ENCODE data around the gene OTUD4.

The OTUD4 gene

DNA sequence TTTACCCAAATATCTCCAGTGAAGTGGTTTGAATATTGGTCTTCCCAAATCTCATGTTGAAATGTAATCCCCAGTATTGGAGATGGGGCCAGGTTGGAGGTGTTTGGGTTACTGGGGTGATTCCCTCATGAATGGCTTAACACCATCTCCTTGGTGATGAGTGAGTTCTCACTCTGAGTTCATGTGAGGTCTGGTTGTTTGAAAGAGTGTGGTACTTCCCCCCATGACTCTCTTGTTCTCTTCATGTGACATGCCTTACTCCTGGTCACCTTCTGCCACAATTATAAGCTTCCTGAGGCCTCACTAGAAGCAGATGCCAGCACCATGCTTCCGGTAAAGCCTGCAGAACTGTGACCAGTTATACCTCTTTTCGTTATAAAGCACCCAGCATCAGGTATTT, 32.9 kb upstream of the OTUD4 start:
- H3K4me3 ChIP-seq (replicated peaks in 1 of 2; ENCODE audit: low read depth in 2 of 2, low read length in 2 of 2), result no peak overlapping the region
- TF ChIP-seq, protein P1, sequence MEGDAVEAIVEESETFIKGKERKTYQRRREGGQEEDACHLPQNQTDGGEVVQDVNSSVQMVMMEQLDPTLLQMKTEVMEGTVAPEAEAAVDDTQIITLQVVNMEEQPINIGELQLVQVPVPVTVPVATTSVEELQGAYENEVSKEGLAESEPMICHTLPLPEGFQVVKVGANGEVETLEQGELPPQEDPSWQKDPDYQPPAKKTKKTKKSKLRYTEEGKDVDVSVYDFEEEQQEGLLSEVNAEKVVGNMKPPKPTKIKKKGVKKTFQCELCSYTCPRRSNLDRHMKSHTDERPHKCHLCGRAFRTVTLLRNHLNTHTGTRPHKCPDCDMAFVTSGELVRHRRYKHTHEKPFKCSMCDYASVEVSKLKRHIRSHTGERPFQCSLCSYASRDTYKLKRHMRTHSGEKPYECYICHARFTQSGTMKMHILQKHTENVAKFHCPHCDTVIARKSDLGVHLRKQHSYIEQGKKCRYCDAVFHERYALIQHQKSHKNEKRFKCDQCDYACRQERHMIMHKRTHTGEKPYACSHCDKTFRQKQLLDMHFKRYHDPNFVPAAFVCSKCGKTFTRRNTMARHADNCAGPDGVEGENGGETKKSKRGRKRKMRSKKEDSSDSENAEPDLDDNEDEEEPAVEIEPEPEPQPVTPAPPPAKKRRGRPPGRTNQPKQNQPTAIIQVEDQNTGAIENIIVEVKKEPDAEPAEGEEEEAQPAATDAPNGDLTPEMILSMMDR (IDR thresholded peaks at IDR 0.05; ENCODE audit: low read depth, low read length), result no peak
- DNase-seq (ENCODE audit: low read depth in 2 of 2), result no peak

DNA sequence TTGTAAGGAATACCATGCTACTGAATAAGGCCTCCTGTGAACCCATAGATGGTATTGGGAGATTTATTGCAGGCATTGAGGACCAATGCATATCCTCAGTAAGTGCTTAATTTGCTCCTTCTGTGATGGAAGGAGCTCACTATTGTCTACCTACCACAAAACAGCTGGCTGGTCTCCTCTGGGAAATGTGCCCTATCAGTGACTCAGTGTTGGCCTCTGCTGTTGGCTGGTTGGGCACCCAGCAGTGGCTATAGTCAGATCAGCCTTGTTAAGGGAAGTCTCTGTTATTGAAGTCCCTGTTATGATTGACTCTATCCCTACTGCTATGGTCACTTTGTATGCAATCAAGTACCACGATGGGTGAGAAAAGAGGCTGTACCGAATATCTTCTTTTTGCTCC, 27.5 kb upstream of the OTUD4 start:
- TF ChIP-seq, protein P1 (IDR thresholded peaks at IDR 0.05; ENCODE audit: low read depth, low read length), result no peak
- DNase-seq (ENCODE audit: low read depth in 2 of 2), result no peak
- H3K4me3 ChIP-seq (replicated peaks in 1 of 2; ENCODE audit: low read depth in 2 of 2, low read length in 2 of 2), result no peak overlapping the region

DNA sequence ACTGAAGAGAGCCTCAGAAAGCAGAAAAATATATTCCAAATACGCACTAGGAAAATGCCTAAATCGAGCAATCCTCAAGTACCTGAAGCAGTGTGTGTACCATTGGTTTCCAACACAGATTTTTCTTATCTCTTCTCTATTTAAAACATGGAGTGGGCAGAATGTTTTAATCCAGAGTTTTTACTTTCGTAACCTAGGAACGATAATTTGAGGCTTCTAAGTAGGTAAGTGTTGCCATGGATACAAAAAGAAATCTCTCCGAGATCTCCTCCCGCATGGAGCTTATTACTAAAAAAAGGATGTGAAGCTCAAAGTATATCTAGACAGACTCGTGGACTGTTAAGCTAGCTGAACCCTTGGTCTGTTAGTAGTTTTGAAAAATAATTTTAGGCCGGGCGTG, 23.0 kb upstream of the OTUD4 start:
- DNase-seq (ENCODE audit: low read depth in 2 of 2), result no peak
- no peak overlapping the region for H3K4me3 ChIP-seq (replicated peaks in 1 of 2; ENCODE audit: low read depth in 2 of 2, low read length in 2 of 2)
- TF ChIP-seq, protein P1 (IDR thresholded peaks at IDR 0.05; ENCODE audit: low read depth, low read length), result no peak

DNA sequence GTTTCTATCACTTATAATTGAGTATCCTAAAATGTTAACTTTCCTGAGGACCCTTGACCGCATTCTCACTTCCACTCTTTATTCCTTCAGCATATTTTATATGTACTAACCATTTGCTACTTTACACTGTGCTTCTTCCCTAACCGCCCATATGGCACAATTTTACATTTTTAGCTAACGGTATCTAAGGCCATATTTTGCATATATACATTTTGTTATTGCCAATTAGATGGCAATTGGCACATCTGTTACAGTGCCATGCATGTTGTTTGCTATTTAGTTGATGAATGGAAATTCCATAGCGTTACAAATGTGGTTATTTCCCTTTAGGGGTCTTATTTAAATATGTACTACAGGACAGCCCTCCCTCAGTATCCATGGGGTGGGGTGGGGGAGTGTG, 20.0 kb upstream of the OTUD4 start:
- TF ChIP-seq, protein P1 (IDR thresholded peaks at IDR 0.05; ENCODE audit: low read depth, low read length), result no peak
- no peak overlapping the region for H3K4me3 ChIP-seq (replicated peaks in 1 of 2; ENCODE audit: low read depth in 2 of 2, low read length in 2 of 2)

DNA sequence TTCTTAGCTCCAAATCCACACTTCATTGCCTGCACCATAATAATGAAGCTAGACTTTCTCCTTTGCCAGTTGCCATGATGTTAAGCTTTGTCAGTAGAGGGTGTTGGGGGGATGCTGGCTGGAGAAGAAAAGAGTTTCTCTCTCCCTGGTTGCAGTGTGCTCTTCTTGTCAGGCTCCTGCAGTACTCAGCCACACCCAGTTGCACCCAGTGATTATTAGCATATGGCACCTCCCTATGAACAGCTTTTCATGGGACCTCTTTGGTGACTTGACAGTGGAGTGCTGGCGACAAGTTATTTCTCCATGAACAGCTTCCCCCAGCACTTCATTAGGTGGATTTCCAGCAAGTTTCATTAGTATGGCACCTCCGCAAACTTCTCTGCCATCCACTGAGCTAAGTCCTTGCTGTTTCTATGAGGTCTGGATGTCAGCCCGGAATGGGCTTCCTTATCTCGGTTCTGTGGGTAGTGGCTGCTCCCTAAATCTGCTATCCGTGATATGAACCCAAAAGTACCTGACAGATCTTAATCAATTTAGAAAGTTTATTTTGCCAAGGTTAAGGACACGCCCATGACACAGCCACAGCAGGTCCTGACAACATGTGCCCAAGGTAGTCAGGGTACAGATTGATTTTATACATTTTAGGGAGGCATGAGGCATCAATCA, 18.8 kb upstream of the OTUD4 start:
- TF ChIP-seq, protein P1 (IDR thresholded peaks at IDR 0.05; ENCODE audit: low read depth, low read length), result no peak
- H3K4me3 ChIP-seq (replicated peaks in 1 of 2; ENCODE audit: low read depth in 2 of 2, low read length in 2 of 2), result no peak overlapping the region
- no peak for DNase-seq (ENCODE audit: low read depth in 2 of 2)

More for the DNA sequence above, 20.0 kb upstream of the OTUD4 start:
- no peak for DNase-seq (ENCODE audit: low read depth in 2 of 2)

DNA sequence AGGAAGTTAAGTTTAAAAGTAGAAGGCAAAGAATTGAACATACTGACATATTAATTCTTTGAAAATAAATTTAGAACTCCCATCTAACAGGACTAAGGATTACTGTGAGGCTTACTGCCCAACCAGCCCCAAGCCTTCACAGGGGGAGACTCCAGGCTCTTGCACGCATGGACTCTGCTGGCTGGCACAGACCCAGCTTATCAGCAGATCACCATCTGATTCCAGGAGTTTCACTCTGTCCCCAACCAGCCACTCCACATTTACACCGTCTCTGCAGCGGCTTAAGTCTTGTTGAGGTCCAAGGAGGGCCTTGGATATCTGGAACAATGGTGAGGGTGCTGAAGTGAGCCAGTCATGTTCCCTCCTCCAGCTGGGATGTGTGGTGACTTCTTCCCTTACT, 16.4 kb upstream of the OTUD4 start:
- TF ChIP-seq, protein P1 (IDR thresholded peaks at IDR 0.05; ENCODE audit: low read depth, low read length), result no peak
- no peak overlapping the region for H3K4me3 ChIP-seq (replicated peaks in 1 of 2; ENCODE audit: low read depth in 2 of 2, low read length in 2 of 2)
- no peak for DNase-seq (ENCODE audit: low read depth in 2 of 2)
